NCI-H82 treated with DMSO at 0.1 percent for 48 hours (cell line): ENCODE measurements around the gene SMARCA2.

Source experiments
- DNase-seq: peaks from one replicate; lab custom pipeline; 2025; ENCODE audit not compliant: unreplicated experiment; lab: John Stamatoyannopoulos, UW

SMARCA2 gene

DNA sequence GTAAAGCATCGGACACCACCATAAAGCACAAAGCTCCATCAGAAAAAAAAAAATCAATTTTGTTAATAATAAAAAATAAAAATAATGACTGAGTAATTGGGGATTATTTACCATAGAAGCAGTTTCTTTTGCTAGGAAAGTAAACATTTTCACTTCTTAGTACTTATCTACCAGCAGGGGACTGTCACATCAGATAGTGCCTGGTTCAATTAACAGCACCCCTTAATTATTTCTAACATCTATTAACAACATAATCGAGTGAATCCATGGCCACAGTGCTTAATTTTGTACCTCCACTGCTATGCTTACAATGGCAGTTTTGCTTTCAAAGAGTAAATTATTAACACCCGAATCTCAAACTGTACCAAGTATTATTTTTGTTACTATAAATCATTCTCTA is 221.7 kb downstream of the SMARCA2 start:
- DNase-seq = no peak

- DNase-seq = no peak
Observed at GRCh38 chr9:2241461-2241835, 226.3 kb downstream of the SMARCA2 start.

GRCh38 chr9:2241836-2242741 is 226.9 kb downstream of the SMARCA2 start:
- DNase-seq = peak; percentile 61

DNA sequence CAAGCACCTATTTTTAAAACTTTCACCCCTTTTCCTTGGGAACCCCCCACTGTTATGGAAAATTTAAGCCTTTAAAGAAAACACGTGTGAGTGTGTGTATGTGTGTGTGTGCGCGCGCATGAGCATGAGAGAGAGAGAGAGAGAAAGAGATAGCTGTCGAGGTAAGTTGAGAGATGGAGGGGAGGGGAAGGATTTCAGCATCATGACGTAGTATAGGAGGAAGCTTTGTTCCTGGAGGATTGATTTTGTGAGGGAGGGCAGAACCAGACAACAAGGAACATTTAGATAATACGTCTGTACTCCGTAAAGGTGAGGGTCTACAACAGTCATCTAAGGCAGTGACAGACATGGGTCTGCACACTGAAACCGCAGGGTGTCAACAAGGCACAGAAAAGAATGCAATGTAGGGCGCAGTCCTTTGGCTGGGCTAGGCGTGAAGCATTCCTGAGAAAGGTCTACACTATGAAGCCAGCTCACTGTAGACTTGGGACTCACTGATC is 227.7 kb downstream of the SMARCA2 start:
- DNase-seq = no peak
